ENCODE measurements around the gene PLA2G12B. TPM values are rescaled to one million over a fixed set of nuclear protein-coding genes. Genes with fewer than 3 reads are reported as not detected.

The PLA2G12B gene
- total RNA-seq, 4 donors from 2014 or later: not detected

GRCh38 chr10:72889391-72889831 lies 65.2 kb downstream of the PLA2G12B start:
- H3K4me1 ChIP-seq: no peaks in the 10 kb centered on the region
- intact Hi-C loops (cut with DNase I; ENCODE audit: low total_unique reads): no loop called here
- H3K9me3 ChIP-seq: no peaks in the 10 kb centered on the region
- no peaks in the 10 kb centered on the region for H3K27me3 ChIP-seq
- H3K27ac ChIP-seq: no peak overlapping the region
- H3K36me3 ChIP-seq: no peaks in the 10 kb centered on the region
- H3K4me3 ChIP-seq: no peak overlapping the region
- DNase-seq: no peak
- TF ChIP-seq CTCF (IDR thresholded peaks at IDR 0.05) (no peak), POLR2A (IDR thresholded peaks at IDR 0.05) (no peak)

GRCh38 chr10:72888151-72888638 lies 66.4 kb downstream of the PLA2G12B start:
- intact Hi-C loops (cut with DNase I; ENCODE audit: low total_unique reads): no loop called here

GRCh38 chr10:72887043-72887442 lies 67.6 kb downstream of the PLA2G12B start:
- H3K4me3 ChIP-seq: no peak overlapping the region
- no peaks in the 10 kb centered on the region for H3K27me3 ChIP-seq
- H3K9me3 ChIP-seq: no peaks in the 10 kb centered on the region
- H3K36me3 ChIP-seq: no peaks in the 10 kb centered on the region
- intact Hi-C loops (cut with DNase I; ENCODE audit: low total_unique reads): no loop called here
- no peak overlapping the region for H3K27ac ChIP-seq
- no peak for TF ChIP-seq POLR2A (IDR thresholded peaks at IDR 0.05)
- no peak for TF ChIP-seq CTCF (IDR thresholded peaks at IDR 0.05)
- no peak for DNase-seq
- H3K4me1 ChIP-seq: no peaks in the 10 kb centered on the region

More at GRCh38 chr10:72888151-72888638, 66.4 kb downstream of the PLA2G12B start:
- Histone ChIP-seq H3K27ac (no peak overlapping the region), H3K27me3 (no peaks in the 10 kb centered on the region), H3K9me3 (no peaks in the 10 kb centered on the region), H3K36me3 (no peaks in the 10 kb centered on the region), H3K4me1 (no peaks in the 10 kb centered on the region), H3K4me3 (no peak overlapping the region)
- TF ChIP-seq POLR2A (IDR thresholded peaks at IDR 0.05): no peak
- TF ChIP-seq CTCF (IDR thresholded peaks at IDR 0.05): no peak
- DNase-seq: no peak

DNA sequence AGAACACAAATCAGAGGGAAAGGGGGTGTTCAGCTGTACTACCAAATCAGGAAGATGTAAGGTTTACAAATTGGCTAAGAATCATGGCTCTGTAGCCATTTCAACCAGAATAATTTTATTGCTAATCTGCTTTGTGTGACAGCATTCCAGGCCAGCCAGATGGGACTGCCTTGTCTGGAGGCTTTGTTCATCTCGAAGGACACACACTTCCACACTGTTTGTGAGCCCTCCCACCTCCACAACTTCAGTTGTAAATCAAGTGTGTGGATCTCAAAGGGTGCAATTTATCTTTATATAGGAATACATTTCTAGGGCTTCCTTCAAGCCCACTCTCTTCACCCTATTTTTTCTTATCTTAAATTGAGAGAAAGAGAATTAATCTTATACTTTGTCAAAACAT lies 68.0 kb downstream of the PLA2G12B start:
- intact Hi-C loops (cut with DNase I; ENCODE audit: low total_unique reads): no loop called here

DNA sequence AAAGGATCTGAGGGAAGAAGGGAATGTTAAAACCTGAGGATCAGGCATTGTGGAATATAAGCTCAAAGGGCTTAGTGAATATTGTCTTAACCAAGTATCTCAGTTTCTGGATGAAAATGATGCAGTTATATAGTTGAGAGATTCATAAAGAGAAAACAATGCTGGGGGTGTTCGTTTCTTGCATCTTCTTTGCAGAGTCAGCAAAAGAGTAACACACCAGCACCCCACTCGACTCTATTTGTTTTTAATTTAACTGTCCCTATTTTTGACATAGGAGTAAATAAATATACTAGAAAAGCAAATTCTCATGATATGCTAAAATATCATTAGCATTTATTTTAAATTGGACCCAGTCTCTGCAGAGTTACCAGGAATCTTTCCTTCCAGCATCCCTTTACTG lies 68.7 kb downstream of the PLA2G12B start:
- intact Hi-C loops (cut with DNase I; ENCODE audit: low total_unique reads): no loop called here
- H3K27ac ChIP-seq: no peak overlapping the region
- DNase-seq: no peak
- H3K27me3 ChIP-seq: no peaks in the 10 kb centered on the region
- no peaks in the 10 kb centered on the region for H3K36me3 ChIP-seq
- H3K4me3 ChIP-seq: no peak overlapping the region
- no peaks in the 10 kb centered on the region for H3K4me1 ChIP-seq
- no peaks in the 10 kb centered on the region for H3K9me3 ChIP-seq
- TF ChIP-seq CTCF (IDR thresholded peaks at IDR 0.05) (no peak), POLR2A (IDR thresholded peaks at IDR 0.05) (no peak)

More for the DNA sequence above, 68.0 kb downstream of the PLA2G12B start:
- Histone ChIP-seq H3K4me1 (no peaks in the 10 kb centered on the region), H3K27ac (no peak overlapping the region), H3K9me3 (no peaks in the 10 kb centered on the region), H3K36me3 (no peaks in the 10 kb centered on the region), H3K4me3 (no peak overlapping the region), H3K27me3 (no peaks in the 10 kb centered on the region)
- TF ChIP-seq CTCF (IDR thresholded peaks at IDR 0.05): no peak
- DNase-seq: no peak

Other genes starting within 250 kb of the PLA2G12B start
- 1 to 10 TPM in 1 of 4 donors, under 1 TPM in 1, not detected in 2; 0.27 to 1.4 TPM for gene OIT3, start 61.1 kb downstream of the PLA2G12B start, total RNA-seq
- 100 to 1,000 TPM in 1 of 4 donors, 10 to 100 TPM in 3; 17.7 to 154 (median 31.2) TPM for gene P4HA1, start 142.1 kb upstream of the PLA2G12B start, total RNA-seq
- gene NUDT13, start 155.6 kb upstream of the PLA2G12B start, total RNA-seq: 1 to 10 TPM in 2 of 4 donors, under 1 TPM in 1, not detected in 1; 0.51 to 1.8 (median 1.1) TPM
- 10 to 100 TPM; 18.4 to 37.8 (median 36.0) TPM for gene ECD, start 213.2 kb upstream of the PLA2G12B start, total RNA-seq
- 10 to 100 TPM; 11.0 to 37.4 (median 19.0) TPM for gene FAM149B1, start 213.3 kb upstream of the PLA2G12B start, total RNA-seq